NCI-H2107 treated with DMSO at 0.1 percent for 48 hours (cell line): Measurements from ENCODE around the gene AP4M1.

Source experiments
- DNase-seq: peaks from one replicate; lab custom pipeline; 2025; ENCODE audit not compliant: unreplicated experiment; lab: John Stamatoyannopoulos, UW

AP4M1 gene

DNA sequence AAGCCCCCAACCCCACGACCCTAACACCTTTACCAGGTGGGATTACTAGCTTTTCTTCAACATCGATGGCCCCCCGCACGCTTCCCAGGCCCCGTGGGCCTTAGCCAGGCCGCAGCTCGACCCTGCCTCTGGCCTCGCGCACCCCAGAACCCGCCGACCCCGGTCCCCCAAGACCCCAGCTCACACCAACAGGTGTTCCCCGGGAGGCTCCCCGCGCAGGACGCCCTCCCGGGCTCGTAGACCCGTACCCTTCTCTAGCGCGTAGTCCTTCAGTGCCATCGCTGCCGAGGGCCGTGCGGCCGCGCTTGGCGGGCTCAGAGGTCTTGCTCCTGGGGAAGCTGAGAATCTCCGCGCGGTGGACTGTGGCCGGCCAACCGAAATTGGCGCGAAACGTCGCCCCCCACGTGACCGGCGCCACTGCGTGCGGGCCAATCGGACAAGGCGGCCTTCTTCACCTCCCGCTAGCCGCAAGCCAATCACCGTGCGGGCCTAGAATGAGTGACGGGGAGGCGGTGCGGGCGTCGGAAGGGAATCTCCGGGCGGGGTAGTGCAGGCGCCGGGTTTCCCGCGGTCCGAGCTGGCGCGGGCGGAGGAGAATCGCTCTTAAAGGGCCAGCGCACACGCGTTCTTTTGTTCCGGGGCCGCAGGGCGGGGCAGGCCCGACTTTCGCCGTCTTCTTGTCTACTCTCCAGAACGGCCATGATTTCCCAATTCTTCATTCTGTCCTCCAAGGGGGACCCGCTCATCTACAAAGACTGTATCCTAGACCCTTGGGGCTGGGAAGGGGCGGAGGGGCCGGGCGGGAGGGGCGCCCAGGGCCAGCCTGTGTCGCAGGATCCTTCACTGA is at the start of gene AP4M1, which contains the start of gene MCM7:
AP4M1 (plus strand) TSS at position 628 of the 847 bp plus-strand sequence; CDS start at position 700, 72 bp downstream.
MCM7 (minus strand) TSS at position 382 of the 847 bp plus-strand sequence; CDS start at position 279, 103 bp downstream.
- peak; percentile 97 for DNase-seq

DNA sequence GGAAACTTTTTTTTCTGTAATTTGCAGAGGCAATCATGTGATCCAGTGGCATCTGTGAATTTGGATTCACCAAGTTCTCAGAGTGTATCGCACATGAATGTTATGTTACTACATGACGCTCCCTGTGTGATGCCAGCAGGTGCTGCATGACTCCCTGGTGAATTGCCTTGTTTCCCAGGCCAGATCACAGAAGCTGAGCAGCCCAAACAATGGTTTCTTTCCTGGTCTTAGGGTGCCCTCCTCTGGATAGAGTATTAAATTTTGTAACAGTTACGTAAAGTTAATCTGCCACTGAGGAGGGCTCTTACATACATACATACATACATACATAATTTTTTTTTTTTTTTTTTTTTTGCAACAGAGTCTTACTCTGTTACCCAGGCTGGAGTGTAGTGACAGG is 48.2 kb upstream of the AP4M1 start:
- peak; percentile 95 for DNase-seq

GRCh38 chr7:100057006-100057405 is 44.4 kb upstream of the AP4M1 start:
- no peak for DNase-seq

DNA sequence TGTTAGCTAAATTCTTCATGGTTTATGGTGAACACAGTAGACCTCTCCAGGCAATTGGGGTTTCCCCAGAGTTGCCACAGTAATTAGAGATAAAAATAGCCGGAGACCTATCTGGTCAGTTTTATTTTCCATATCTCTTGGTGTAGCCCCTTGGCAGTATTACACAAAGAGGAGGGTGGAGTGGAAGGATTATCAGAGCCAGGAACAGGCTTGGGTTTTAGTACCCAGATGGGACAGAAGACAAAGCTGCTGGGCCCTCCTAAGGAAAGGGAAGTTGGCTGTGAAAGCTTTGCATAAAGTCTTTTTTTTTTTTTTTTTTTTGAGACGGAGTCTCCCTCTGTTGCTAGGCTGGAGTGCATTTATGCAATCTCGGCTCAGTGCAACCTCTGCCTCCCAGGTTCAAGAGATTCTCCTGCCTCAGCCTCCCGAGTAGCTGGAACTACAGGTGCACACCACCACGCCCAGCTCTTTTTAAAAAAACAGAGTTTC is 42.1 kb upstream of the AP4M1 start:
- DNase-seq: no peak

DNA sequence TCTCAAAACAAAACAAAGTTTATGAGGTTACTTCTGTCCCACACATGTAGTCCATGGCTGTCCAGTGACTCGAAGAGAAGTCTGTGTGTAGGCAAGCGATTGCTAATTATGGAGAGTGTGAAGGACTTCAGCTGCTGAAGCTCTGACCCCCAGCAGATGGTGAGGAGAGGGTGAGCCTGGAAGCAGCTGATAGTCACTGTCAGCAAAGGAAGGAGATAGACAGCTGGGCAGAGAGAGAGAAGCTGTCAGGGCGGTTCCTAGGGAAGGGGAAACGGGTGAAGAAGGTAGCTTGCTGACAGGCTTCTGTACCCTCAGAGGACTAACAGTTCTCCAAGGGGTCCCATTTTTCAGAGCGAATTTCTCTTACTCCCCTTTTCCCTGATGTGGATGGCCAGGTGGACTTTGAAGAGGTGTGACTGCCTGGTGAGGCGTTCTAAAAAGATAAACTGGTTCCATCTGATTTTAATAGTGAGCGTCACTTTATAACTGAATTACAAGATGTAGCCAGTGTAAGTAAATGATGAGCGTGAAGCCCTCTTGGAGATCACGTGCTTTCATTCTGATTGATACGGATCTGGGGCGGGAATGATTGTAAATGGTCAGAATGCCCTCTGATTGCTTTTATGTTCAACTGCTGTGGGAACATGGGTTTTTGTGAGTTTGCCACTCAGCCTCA is 39.8 kb upstream of the AP4M1 start:
- DNase-seq: no peak

- DNase-seq: no peak
These were observed 38.1 kb upstream of the AP4M1 start for GRCh38 chr7:100063376-100063775.

GRCh38 chr7:100064162-100064561 is 37.3 kb upstream of the AP4M1 start:
- DNase-seq: no peak

GRCh38 chr7:100065452-100066186 is 35.8 kb upstream of the AP4M1 start:
- DNase-seq: no peak

GRCh38 chr7:100066953-100067352 is 34.5 kb upstream of the AP4M1 start:
- DNase-seq: no peak

DNA sequence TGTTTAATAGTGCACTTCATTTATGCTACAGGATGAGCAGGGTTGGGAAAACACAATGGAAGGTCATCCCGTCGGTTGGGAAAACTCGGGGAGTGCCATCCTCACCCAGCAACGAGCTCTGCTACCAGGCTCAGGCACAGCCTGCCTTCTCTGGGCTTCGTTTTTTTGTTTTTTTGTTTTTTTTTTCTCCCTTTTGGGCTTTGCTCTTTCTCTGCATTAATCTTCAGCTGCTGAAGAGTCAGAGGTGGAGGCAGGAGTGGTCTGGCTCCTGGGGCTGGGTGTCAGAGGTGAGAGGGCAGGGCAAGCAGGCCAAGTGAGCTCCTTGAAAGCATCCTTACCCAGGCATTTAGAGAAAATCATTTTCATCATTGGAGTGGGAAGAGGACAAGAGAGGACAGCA is 31.5 kb upstream of the AP4M1 start:
- DNase-seq: no peak

DNA sequence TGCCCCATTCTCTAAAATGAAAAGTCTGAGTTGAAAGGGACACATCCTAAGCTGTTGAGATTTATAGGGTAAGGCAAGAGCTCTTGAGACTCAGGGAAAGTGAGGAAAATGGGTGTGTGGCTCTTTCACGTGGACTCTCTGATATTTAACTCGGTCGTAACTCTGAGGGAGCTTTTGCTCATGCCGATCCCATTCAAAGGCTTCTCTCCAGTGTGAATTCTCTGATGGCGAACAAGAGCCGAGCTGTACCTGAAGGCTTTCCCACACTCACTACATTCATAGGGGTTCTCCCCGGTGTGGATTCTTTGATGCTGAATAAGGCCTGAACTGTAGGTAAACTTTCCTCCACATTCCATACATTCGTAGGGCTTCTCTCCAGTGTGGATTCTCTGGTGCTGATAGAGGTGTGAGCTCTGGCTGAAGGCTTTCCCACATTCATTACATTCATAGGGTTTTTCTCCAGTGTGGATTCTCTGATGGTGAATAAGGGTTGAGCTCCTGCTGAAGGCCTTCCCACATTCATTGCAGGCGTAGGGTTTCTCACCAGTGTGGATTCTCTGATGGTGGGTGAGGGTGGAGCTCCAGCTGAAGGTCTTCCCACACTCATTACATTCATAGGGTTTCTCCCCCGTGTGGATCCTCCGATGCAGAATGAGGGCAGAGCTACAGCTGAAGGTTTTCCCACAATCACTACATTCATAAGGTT is 30.3 kb upstream of the AP4M1 start:
- DNase-seq: no peak

DNA sequence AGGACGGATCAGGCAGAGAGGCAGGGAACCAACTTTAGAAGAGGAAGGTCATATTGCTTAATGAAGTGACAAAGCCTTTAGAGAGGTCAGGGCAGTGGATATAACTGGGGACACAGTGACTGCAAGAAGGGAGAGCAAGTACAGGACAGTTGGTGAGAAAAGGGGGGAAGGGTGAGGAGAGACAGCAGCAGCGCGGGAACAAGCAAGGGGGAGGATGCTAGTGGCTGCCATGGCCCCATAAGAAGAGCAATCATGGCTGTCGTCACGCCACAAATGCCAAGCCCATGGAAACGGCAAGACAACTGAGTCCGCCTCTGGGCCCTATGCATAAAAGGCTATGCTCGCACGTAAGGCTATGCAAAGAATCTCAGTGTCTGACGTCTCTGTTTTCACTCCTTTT is 29.0 kb upstream of the AP4M1 start:
- no peak for DNase-seq

GRCh38 chr7:100074841-100075240 is 26.6 kb upstream of the AP4M1 start:
- DNase-seq: no peak

DNA sequence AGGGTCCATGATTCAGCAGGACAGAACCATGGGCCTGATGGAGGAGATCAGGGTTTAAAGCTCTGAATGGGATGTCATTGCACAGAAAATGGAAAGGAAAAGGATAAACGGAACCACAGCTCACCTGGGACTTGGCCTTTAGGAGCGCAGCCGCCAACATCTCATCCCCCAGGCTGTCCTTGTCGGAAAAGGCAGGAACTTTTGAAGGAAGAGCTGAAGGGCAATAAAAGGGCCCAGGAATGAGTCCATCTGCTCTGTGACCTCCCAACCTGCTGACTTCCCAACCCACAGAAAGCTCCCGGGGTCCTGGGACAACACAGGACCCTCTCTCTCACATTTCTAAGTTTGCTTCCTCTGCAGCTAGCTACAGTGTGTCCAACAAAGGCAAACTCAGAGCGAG is 26.0 kb upstream of the AP4M1 start:
- no peak for DNase-seq

GRCh38 chr7:100077205-100077604 is 24.2 kb upstream of the AP4M1 start:
- DNase-seq: no peak

DNA sequence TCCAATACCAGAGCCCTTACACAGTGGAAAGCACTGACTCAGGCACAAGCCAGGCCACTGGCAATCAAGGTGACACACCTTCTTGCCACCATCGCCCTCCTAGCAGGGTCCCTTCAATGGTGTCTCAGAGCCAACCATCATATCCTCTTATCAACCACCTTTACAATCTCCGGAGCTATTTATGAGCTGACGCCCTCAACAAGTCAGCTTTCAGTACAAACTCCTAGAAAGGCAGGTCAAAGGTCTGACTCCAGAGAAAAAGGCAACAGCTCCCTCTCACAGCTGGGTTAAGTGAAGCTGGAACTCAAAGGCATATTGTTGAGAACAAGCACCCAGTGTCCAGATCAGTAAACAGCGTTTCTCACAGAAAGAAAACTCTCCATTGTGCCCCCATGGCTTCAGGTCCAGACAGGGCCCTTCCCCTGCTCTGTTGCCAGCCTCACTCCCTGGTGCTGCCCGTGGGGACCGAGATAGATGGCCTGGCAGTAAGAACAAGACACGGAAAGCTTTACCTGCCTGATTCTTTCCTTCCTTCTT is 22.4 kb upstream of the AP4M1 start:
- DNase-seq: no peak

DNA sequence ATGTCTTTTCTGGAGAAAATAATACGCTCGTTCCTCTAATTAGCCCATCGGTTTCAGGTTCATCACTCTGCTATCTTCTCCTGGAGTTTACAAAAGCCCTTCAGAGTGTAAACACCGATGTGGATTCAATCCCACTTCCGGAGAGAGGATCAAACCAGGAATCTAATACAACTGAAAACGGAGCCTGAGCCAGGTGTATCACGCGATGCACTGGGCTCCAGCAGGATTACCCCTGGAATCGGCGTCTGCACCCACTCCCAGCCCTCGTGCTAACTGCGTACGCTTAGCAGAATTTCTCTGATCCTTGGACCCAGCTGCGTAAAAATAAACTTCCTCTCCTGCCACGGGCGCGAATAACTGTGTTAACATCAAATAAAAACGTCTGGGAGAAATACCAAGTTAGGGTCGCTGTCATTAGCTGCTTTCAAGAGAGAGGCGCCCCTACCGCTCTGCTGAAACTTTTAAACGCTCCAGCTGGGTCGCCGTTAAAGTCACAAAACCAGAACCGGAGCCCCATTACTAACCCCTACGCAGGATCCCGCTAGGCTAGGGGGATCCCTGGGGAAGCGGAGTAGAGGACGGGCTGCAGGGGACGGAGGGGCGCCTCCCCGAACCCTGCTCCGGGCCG is 20.4 kb upstream of the AP4M1 start:
- no peak for DNase-seq

DNA sequence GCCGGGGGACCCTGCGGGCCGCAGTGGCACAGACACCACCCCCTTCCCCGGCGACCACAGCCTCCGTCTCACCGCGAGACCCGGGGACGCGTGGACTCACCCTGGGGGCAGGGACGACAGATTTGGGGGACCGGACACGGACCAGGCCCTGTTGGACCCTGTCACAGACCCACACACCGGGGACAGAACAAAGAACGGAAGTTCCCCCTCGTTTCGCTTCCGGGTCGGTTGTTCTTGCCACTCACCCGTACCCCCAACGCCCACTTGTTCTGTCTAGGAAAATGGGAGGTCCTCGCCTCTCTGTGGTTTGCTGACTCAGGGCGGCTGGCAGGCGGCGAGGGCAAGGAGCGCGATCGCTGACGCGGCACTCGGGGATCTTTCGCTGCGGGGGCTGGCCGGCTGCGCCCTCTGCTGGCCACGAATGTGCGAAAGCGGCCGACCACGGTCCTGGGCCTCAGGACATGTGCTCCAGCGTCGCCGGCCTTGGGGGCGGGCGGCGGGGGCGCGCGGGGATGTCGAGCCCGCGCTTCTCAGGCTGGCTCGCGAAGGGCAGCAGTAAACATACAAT is 19.8 kb upstream of the AP4M1 start, which contains the start of gene ZNF3:
ZNF3 (minus strand) TSS at position 189 of the 568 bp plus-strand sequence. CDS start 4,366 bp downstream, outside the sequence.
- DNase-seq: peak; percentile 97

GRCh38 chr7:100082978-100083377 is 18.5 kb upstream of the AP4M1 start:
- no peak for DNase-seq

GRCh38 chr7:100085515-100085914 is 15.9 kb upstream of the AP4M1 start:
- DNase-seq: no peak
